ENCODE data around the gene SLC6A3. TPM values are rescaled to one million over a fixed set of nuclear protein-coding genes. Genes with fewer than 3 reads are reported as not detected.
A peak's percentile ranks its signal among the peaks of the same experiment; 100 is the strongest.

The SLC6A3 gene
- total and polyA plus RNA-seq, 2 of the 13 experiments (the other 11 are each of a cell fraction or from before 2014, with no cell fraction given), result 0.01 TPM; not detected in 1

DNA sequence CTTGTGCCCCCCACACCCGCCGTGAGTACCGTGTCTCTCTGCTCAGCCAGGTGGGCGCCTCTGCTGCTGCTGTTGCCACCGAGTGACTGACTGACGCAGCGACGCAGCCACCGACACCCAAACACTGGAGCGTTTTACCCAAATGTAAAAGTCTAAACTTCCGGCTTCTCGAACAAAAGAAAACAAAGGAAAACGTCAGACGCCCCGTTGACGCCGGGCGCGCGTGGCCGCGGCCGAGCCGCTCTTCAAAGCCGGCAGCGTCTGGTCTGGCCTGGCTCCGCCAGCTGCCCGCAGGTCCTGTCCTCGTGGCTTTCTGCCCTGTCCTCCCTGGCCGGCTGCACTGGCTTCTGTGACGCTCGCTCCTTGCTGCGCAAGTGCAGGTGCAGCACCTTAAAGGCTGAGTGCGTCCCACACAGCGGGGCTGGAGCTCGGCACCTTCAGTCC is 58.9 kb downstream of the SLC6A3 start:
- Histone ChIP-seq H3K4me2 (ENCODE audit: low read depth, low read length) (peak overlapping the region; percentile 86), H3K27ac (ENCODE audit: extremely low read length, insufficient read depth, low read length) (no peak overlapping the region), H3K4me3 (replicated peaks in 1 of 3; ENCODE audit: insufficient read depth in 1 of 3, low read depth in 2 of 3, low read length in 3 of 3) (peak overlapping the region; percentile 50 to 71 (median 58)), H3K27me3 (ENCODE audit: control insufficient read depth in 1 of 2, insufficient read depth in 2 of 2, low read length in 2 of 2) (peaks cover 25 to 85% of the 10 kb centered on the region in 2 experiments), H4K20me1 (ENCODE audit: insufficient read depth, low read length) (no peaks in the 10 kb centered on the region), H3K36me3 (replicated peaks in 1 of 2; ENCODE audit: control insufficient read depth in 1 of 2, insufficient read depth in 2 of 2, low read length in 2 of 2) (no peaks in the 10 kb centered on the region), H3K9me3 (ENCODE audit: low read length) (no peaks in the 10 kb centered on the region), H3K4me1 (ENCODE audit: insufficient read depth, low read length) (peaks cover 9% of the 10 kb centered on the region; the same call in 1 of the 2 replicates), H3K9ac (ENCODE audit: insufficient read depth, low read depth, low read length) (no peak overlapping the region), H3K79me2 (ENCODE audit: insufficient read depth, low read length) (no peaks in the 10 kb centered on the region), H2AFZ (ENCODE audit: low read length) (no peak overlapping the region)
- in situ Hi-C loops (cut with HindIII; ENCODE audit: extremely low pct_ligation_motif_present, low pct_unique_long_range_greater_than_20kb), result loop anchor here (10.0 kb wide), 1 partner anchor 259 kb away; no protein-coding TSS in a partner anchor
- FAIRE-seq (no peak), ATAC-seq (peak; percentile 61), DNase-seq (ENCODE audit: low spot score) (no peak)
- no TSS peak for BruUV-seq (replicated peaks)
- ChIA-PET POLR2A (interaction anchor here (0.8 kb wide), 1 partner anchor 19 kb away, joined by 3 read pairs; no protein-coding TSS in a partner anchor), CTCF (ENCODE audit: low intra/inter-chr PET ratio, low total read pairs) (no interaction called here)
- WGBS (ENCODE audit: low lambda C conversion rate), result under 1% methylated on average over 21 of the region's 36 CpGs
- intact Hi-C loops (cut with micrococcal nuclease; ENCODE audit: unreplicated experiment), result no loop called here
- TF ChIP-seq ZNF20 (CRISPR knock-in tag; IDR thresholded peaks at IDR 0.05) (no peak), E2F2 (CRISPR knock-in tag; IDR thresholded peaks at IDR 0.05; ENCODE audit: borderline replicate concordance) (no peak), GABPB1 (CRISPR knock-in tag; IDR thresholded peaks at IDR 0.05) (peak; percentile 9; the same call in 1 of the 2 replicates), FOSL1 (CRISPR knock-in tag; IDR thresholded peaks at IDR 0.05; ENCODE audit: borderline replicate concordance) (0 out of 2 replicates have a peak, but pooled peaks have one; percentile 0), ZBED4 (CRISPR knock-in tag; IDR thresholded peaks at IDR 0.05; ENCODE audit: borderline replicate concordance) (no peak), HDAC2 (CRISPR knock-in tag; IDR thresholded peaks at IDR 0.05) (no peak), ZNF687 (CRISPR knock-in tag; IDR thresholded peaks at IDR 0.05) (peak; percentile 53), ZNF383 (CRISPR knock-in tag; IDR thresholded peaks at IDR 0.05; ENCODE audit: borderline replicate concordance) (no peak), ZNF335 (CRISPR knock-in tag; IDR thresholded peaks at IDR 0.05) (no peak), SIX4 (CRISPR knock-in tag; IDR thresholded peaks at IDR 0.05) (no peak), HNRNPLL (IDR thresholded peaks at IDR 0.05; ENCODE audit: low read depth, low read length, poor library complexity, severe bottlenecking) (peak; percentile 40)
- TF ChIP-seq, protein P1, sequence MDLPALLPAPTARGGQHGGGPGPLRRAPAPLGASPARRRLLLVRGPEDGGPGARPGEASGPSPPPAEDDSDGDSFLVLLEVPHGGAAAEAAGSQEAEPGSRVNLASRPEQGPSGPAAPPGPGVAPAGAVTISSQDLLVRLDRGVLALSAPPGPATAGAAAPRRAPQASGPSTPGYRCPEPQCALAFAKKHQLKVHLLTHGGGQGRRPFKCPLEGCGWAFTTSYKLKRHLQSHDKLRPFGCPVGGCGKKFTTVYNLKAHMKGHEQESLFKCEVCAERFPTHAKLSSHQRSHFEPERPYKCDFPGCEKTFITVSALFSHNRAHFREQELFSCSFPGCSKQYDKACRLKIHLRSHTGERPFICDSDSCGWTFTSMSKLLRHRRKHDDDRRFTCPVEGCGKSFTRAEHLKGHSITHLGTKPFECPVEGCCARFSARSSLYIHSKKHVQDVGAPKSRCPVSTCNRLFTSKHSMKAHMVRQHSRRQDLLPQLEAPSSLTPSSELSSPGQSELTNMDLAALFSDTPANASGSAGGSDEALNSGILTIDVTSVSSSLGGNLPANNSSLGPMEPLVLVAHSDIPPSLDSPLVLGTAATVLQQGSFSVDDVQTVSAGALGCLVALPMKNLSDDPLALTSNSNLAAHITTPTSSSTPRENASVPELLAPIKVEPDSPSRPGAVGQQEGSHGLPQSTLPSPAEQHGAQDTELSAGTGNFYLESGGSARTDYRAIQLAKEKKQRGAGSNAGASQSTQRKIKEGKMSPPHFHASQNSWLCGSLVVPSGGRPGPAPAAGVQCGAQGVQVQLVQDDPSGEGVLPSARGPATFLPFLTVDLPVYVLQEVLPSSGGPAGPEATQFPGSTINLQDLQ (CRISPR knock-in tag; IDR thresholded peaks at IDR 0.05), result 0 out of 2 replicates have a peak, but pooled peaks have one; percentile 8
